AML-193 (cell line): ENCODE data around the gene PKLR.
"Not testable (repeated sequence)": the region's sequence is repeated elsewhere in the genome, so short reads cannot be mapped to it uniquely, and the experiment has no call there.

Experiments used
- DNase-seq, 2 experiments: peaks; one replicate each; lab custom pipeline; 2025; lab: John Stamatoyannopoulos, UW

Gene PKLR

GRCh38 chr1:155318082-155318481, 16.8 kb upstream of the PKLR start:
- no peak for DNase-seq

GRCh38 chr1:155316922-155317321, 15.7 kb upstream of the PKLR start:
- no peak for DNase-seq

- DNase-seq, result no peak
These were observed 12.0 kb upstream of the PKLR start for GRCh38 chr1:155313261-155313660.

- no peak for DNase-seq
These were observed 8.3 kb upstream of the PKLR start for GRCh38 chr1:155309423-155310021.

- peak; percentile 97 to 99 for DNase-seq
These were observed 7.5 kb upstream of the PKLR start, which contains the start of gene FDPS for GRCh38 chr1:155308493-155309422. Gene FDPS, plus strand, starts transcription at chr1:155308866. Its CDS starts 924 bp downstream, at chr1:155309790.

GRCh38 chr1:155307247-155307740, 6.1 kb upstream of the PKLR start:
- DNase-seq, result peak in 1 of 2 experiments; percentile 24

- no peak for DNase-seq
These were observed 4.7 kb upstream of the PKLR start for GRCh38 chr1:155305881-155306391.

- no peak for DNase-seq
These were observed 3.4 kb upstream of the PKLR start for GRCh38 chr1:155304558-155305063.

- no peak for DNase-seq
These were observed 497 bp downstream of the PKLR start for GRCh38 chr1:155300553-155301329.

GRCh38 chr1:155300024-155300423, 1.2 kb downstream of the PKLR start:
- DNase-seq, result no peak

GRCh38 chr1:155297384-155297783, 3.9 kb downstream of the PKLR start:
- DNase-seq, result no peak

GRCh38 chr1:155296661-155297060, 4.6 kb downstream of the PKLR start:
- no peak for DNase-seq

- no peak for DNase-seq
These were observed 5.3 kb downstream of the PKLR start for GRCh38 chr1:155295942-155296267.

GRCh38 chr1:155295183-155295941, 5.9 kb downstream of the PKLR start:
- DNase-seq, result no peak

GRCh38 chr1:155294520-155295182, 6.6 kb downstream of the PKLR start:
- no peak for DNase-seq

GRCh38 chr1:155293086-155293749, 8.0 kb downstream of the PKLR start:
- DNase-seq, result no peak

- DNase-seq, result not testable (repeated sequence)
These were observed 10.2 kb downstream of the PKLR start for GRCh38 chr1:155291006-155291405.

- DNase-seq, result no peak
These were observed 13.2 kb downstream of the PKLR start for GRCh38 chr1:155287987-155288543.

- DNase-seq, result no peak
These were observed 14.7 kb downstream of the PKLR start for GRCh38 chr1:155286544-155286943.

- no peak for DNase-seq
These were observed 15.6 kb downstream of the PKLR start for GRCh38 chr1:155285631-155286044.
